Tibial nerve (tissue), 4 donors: ENCODE measurements around the gene PCNX2. TPM values are rescaled to one million over a fixed set of nuclear protein-coding genes. Genes with fewer than 3 reads are reported as not detected.

Experiments used
- DNase-seq, 2 donors: peaks; one replicate each; pipeline ENCODE4 v3.0.0-alpha.2; 2019; ENCODE audit warnings: low spot score in 2 of 2
- H3K27ac ChIP-seq, 4 donors: fragments of 200-600 bp; sonication (generic) in 3 of 4; one replicate each; pipeline ENCODE4 v1.5.1; 2017 to 2019; ENCODE audit warnings: mild to moderate bottlenecking in 1 of 4
- H3K27me3 ChIP-seq, 2 donors: fragments of 200-600 bp; sonication (generic) in 1 of 2; one replicate each; pipeline versions ENCODE4 v1.5.1 to v1.6.0; 2017 to 2019
- H3K36me3 ChIP-seq, 3 donors: fragments of 200-600 bp; sonication (generic); one replicate each; pipeline ENCODE4 v1.5.1; 2018 to 2019
- H3K4me1 ChIP-seq, 4 donors: fragments of 200-600 bp; sonication (generic) in 3 of 4; one replicate each; pipeline ENCODE4 v1.5.1; 2017 to 2019
- H3K4me3 ChIP-seq, 4 donors: fragments of 200-600 bp; sonication (generic) in 3 of 4; one replicate each; pipeline ENCODE4 v1.5.1; 2017 to 2019; ENCODE audit warnings: mild to moderate bottlenecking in 1 of 4, moderate library complexity in 1 of 4
- H3K9me3 ChIP-seq, 4 donors: fragments of 200-600 bp; sonication (generic) in 3 of 4; one replicate each; pipeline ENCODE4 v1.5.1; 2017 to 2019
- EP300 ChIP-seq, 2 donors: sonication (generic); formaldehyde crosslinking; IDR thresholded peaks; one replicate each; pipeline ENCODE4 v1.6.1; 2017; ENCODE audit warnings: antibody characterized with exemption in 2 of 2, mild to moderate bottlenecking in 1 of 2
- POLR2A ChIP-seq, 2 donors: fragments of 450-650 bp; IDR thresholded peaks; one replicate each; pipeline ENCODE4 v1.6.1; 2017; ENCODE audit warnings: antibody characterized with exemption in 2 of 2, mild to moderate bottlenecking in 2 of 2, moderate library complexity in 2 of 2
- WGBS, 2 donors: methylation state at CpG; one replicate each; pipeline ENCODE4 v1.1.5; 2018; 5-methylcytosine and 5-hydroxymethylcytosine counted together
- total RNA-seq, 4 donors: library from RNA; depleted of rRNA; stranded (reverse); fragments of >200 nt; gene quantifications; one replicate each; pipeline ENCODE4 v1.1.0, GENCODE V29; 2016
- TF ChIP-seq, protein P1 (sequence below), 5 experiments: fragments of 200-600 bp in 3 of 5; fragments of 450-650 bp in 2 of 5; sonication (generic) in 3 of 5; IDR thresholded peaks; one replicate each; pipeline ENCODE4 v1.5.1; 2016 to 2019; ENCODE audit warnings: antibody characterized with exemption in 5 of 5, mild to moderate bottlenecking in 3 of 5, moderate library complexity in 2 of 5

The PCNX2 gene
- total RNA-seq, 4 donors from 2014 or later: 10.2 to 32.1 (median 19.2) TPM

DNA sequence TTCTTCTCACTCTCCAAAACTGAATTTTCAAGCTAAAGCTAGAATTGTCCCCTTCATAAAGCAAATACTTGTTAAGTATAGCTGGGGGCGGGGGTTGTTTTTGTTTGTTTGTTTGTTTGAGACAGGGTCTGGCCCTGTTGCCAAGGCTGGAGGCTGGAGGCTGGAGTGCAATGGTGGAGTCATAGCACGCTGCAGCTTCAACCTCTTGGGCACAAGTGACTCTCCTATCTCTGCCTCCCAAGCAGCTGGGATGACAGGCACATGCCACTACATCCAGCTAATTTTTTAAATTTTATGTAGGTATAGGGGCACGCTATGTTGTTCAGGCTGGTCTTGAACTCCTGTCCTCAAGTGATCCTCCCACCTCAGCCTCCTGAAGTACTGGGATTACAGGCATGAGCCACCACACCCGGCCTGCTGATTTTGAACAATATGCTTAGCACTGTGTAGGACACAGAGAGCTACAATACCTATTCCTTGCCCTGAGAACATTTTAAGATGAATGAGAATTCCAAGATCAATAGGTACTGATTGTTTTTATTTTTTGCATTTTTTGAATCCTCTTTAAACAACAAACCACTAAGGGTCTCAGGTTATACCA is 42.2 kb downstream of the PCNX2 start:
- Histone ChIP-seq H3K27ac (no peak overlapping the region), H3K4me1 (no peaks in the 10 kb centered on the region), H3K27me3 (no peaks in the 10 kb centered on the region), H3K36me3 (peaks cover 0 to 9% (median 0%) of the 10 kb centered on the region in 3 donors), H3K9me3 (no peaks in the 10 kb centered on the region), H3K4me3 (no peak overlapping the region)
- no peak for DNase-seq
- TF ChIP-seq EP300 (IDR thresholded peaks at IDR 0.05) (no peak), POLR2A (IDR thresholded peaks at IDR 0.05) (no peak)
- TF ChIP-seq, protein P1, sequence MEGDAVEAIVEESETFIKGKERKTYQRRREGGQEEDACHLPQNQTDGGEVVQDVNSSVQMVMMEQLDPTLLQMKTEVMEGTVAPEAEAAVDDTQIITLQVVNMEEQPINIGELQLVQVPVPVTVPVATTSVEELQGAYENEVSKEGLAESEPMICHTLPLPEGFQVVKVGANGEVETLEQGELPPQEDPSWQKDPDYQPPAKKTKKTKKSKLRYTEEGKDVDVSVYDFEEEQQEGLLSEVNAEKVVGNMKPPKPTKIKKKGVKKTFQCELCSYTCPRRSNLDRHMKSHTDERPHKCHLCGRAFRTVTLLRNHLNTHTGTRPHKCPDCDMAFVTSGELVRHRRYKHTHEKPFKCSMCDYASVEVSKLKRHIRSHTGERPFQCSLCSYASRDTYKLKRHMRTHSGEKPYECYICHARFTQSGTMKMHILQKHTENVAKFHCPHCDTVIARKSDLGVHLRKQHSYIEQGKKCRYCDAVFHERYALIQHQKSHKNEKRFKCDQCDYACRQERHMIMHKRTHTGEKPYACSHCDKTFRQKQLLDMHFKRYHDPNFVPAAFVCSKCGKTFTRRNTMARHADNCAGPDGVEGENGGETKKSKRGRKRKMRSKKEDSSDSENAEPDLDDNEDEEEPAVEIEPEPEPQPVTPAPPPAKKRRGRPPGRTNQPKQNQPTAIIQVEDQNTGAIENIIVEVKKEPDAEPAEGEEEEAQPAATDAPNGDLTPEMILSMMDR (IDR thresholded peaks at IDR 0.05): no peak
- WGBS, 2 donors: 96 to 99% methylated on average over 4 of the region's 4 CpGs

DNA sequence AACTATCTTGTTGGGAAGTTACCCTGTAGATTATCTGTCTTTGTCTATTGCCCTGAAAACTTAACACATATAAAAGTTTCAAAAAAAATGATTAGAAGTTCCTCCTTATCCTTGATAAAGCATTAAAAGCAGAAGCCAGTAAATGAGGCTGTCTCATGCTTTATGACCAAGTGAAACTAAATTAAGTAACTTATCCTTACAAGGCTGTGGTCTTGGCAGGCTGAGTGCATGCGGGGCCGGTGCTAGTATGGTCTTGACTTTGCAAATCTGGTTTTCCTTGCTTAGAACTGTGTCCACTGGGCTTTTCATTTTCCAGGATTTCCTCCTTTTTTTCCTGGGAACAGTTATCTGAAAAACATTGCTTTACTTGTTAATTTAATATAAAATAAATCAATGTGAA is 43.1 kb downstream of the PCNX2 start:
- H3K9me3 ChIP-seq: no peaks in the 10 kb centered on the region
- no peak overlapping the region for H3K27ac ChIP-seq
- TF ChIP-seq EP300 (IDR thresholded peaks at IDR 0.05): no peak
- TF ChIP-seq POLR2A (IDR thresholded peaks at IDR 0.05): no peak
- TF ChIP-seq, protein P1 (IDR thresholded peaks at IDR 0.05): no peak
- H3K4me1 ChIP-seq: no peaks in the 10 kb centered on the region
- H3K36me3 ChIP-seq: no peaks in the 10 kb centered on the region
- H3K27me3 ChIP-seq: no peaks in the 10 kb centered on the region
- 34 to 50% methylated on average over 2 of the region's 2 CpGs for WGBS, 2 donors
- no peak overlapping the region for H3K4me3 ChIP-seq
- no peak for DNase-seq

- WGBS, 2 donors: 80 to 94% methylated on average over 4 of the region's 4 CpGs
- no peaks in the 10 kb centered on the region for H3K4me1 ChIP-seq
- H3K36me3 ChIP-seq: no peaks in the 10 kb centered on the region
- no peak for DNase-seq
- no peak overlapping the region for H3K27ac ChIP-seq
- TF ChIP-seq, protein P1 (IDR thresholded peaks at IDR 0.05): no peak
- TF ChIP-seq POLR2A (IDR thresholded peaks at IDR 0.05) (no peak), EP300 (IDR thresholded peaks at IDR 0.05) (no peak)
- H3K27me3 ChIP-seq: no peaks in the 10 kb centered on the region
- H3K4me3 ChIP-seq: no peak overlapping the region
- H3K9me3 ChIP-seq: no peaks in the 10 kb centered on the region
Measured at GRCh38 chr1:233251201-233251720, 44.3 kb downstream of the PCNX2 start.

DNA sequence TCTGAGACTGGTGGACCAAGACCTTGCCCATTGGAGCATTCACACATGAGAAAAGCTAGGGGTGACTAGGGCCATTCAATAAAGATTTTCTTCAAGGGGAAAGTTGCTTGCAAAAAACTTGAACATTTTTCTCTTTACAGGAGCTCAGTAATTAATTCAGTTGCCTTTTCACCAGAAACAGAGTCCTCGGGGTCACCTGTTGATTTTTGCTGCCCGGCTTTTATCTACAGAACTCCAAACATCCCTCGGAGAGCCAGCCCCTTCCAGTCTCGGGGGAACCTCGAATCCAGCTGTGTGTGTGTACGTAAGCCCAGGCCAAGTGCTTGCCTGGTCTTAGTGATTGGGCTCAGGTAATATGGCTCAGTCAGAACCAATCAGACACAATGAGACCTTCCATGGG is 47.5 kb downstream of the PCNX2 start:
- H3K27ac ChIP-seq: no peak overlapping the region
- no peak overlapping the region for H3K4me3 ChIP-seq
- no peaks in the 10 kb centered on the region for H3K9me3 ChIP-seq
- 85 to 92% methylated on average over 6 of the region's 6 CpGs for WGBS, 2 donors
- no peaks in the 10 kb centered on the region for H3K27me3 ChIP-seq
- no peak for DNase-seq
- no peaks in the 10 kb centered on the region for H3K36me3 ChIP-seq
- TF ChIP-seq EP300 (IDR thresholded peaks at IDR 0.05): no peak
- H3K4me1 ChIP-seq: no peaks in the 10 kb centered on the region

DNA sequence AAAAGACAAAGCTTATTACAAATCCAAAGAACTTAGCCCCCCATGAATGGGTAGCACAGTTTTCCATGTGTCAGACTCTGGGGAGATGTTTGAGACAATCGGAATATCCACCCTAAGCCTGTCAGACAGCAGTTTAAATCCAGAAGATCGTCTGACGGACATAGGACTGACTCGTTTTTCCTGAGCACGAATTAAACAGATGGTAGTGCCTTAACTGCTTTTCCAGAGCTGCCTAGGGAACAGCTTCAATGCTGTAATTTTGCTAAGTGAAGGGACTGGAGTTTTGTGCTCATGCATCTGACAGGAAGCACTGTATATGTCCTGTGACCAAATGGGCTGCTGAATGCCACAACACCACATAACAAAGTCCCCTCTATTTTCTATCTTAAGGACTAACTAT is 48.6 kb downstream of the PCNX2 start:
- no peak for DNase-seq
- H3K36me3 ChIP-seq: no peaks in the 10 kb centered on the region
- WGBS, 2 donors: 50 to 61% methylated on average over 5 of the region's 5 CpGs

More for the DNA sequence above, 48.6 kb downstream of the PCNX2 start:
- Histone ChIP-seq H3K27ac (no peak overlapping the region), H3K4me1 (peaks cover 0 to 7% (median 0%) of the 10 kb centered on the region in 4 donors), H3K9me3 (no peaks in the 10 kb centered on the region), H3K4me3 (no peak overlapping the region), H3K27me3 (no peaks in the 10 kb centered on the region)
- no peak for TF ChIP-seq EP300 (IDR thresholded peaks at IDR 0.05)
- TF ChIP-seq, protein P1 (IDR thresholded peaks at IDR 0.05): no peak
- no peak for TF ChIP-seq POLR2A (IDR thresholded peaks at IDR 0.05)
